COLO829 (cell line): ENCODE data around the gene MYO9B.

Experiments used
- DNase-seq: peaks from one replicate; pipeline ENCODE4 v3.0.0; 2012; ENCODE audit warnings: low spot score

MYO9B gene

GRCh38 chr19:17214508-17215126 is 139.0 kb downstream of the MYO9B start:
- DNase-seq: no peak

GRCh38 chr19:17215127-17215971 is 139.8 kb downstream of the MYO9B start, which contains the start of gene USE1:
Gene USE1, plus strand, starts transcription at chr19:17215357. Its CDS starts 49 bp downstream, at chr19:17215406.
- DNase-seq: peak; percentile 84

- no peak for DNase-seq
These were observed 140.6 kb downstream of the MYO9B start for GRCh38 chr19:17216058-17216670.

GRCh38 chr19:17219286-17219685 is 143.7 kb downstream of the MYO9B start:
- no peak for DNase-seq

GRCh38 chr19:17220207-17220758 is 144.7 kb downstream of the MYO9B start:
- DNase-seq: peak; percentile 56

- DNase-seq: no peak
These were observed 149.5 kb downstream of the MYO9B start for GRCh38 chr19:17225053-17225452.

GRCh38 chr19:17226002-17226933 is 150.7 kb downstream of the MYO9B start, which contains the start of gene OCEL1:
Gene OCEL1, plus strand, starts transcription at chr19:17226226. Its CDS starts 22 bp downstream, at chr19:17226248.
- DNase-seq: peak; percentile 99

GRCh38 chr19:17227798-17228367 is 152.3 kb downstream of the MYO9B start:
- no peak for DNase-seq

GRCh38 chr19:17229890-17230289 is 154.3 kb downstream of the MYO9B start:
- DNase-seq: no peak

GRCh38 chr19:17232258-17232657 is 156.7 kb downstream of the MYO9B start:
- DNase-seq: no peak

GRCh38 chr19:17234911-17235299 is 159.3 kb downstream of the MYO9B start:
- peak; percentile 59 for DNase-seq

GRCh38 chr19:17235300-17235970 is 159.9 kb downstream of the MYO9B start:
- no peak for DNase-seq

- DNase-seq: no peak
These were observed 160.6 kb downstream of the MYO9B start for GRCh38 chr19:17235971-17236777.

- no peak for DNase-seq
These were observed 161.4 kb downstream of the MYO9B start for GRCh38 chr19:17236811-17237543.

GRCh38 chr19:17237747-17238706 is 162.4 kb downstream of the MYO9B start:
- DNase-seq: no peak

- DNase-seq: no peak
These were observed 164.6 kb downstream of the MYO9B start for GRCh38 chr19:17240062-17240752.

- no peak for DNase-seq
These were observed 165.3 kb downstream of the MYO9B start for GRCh38 chr19:17240826-17241399.
